Astrocyte of the hippocampus (primary cell): ENCODE data around the gene A1BG.

ENCODE experiments used
- DNase-seq: peaks from one replicate; pipeline ENCODE4 v3.0.0; 2011; ENCODE audit warnings: low read depth, low spot score

The A1BG gene

DNA sequence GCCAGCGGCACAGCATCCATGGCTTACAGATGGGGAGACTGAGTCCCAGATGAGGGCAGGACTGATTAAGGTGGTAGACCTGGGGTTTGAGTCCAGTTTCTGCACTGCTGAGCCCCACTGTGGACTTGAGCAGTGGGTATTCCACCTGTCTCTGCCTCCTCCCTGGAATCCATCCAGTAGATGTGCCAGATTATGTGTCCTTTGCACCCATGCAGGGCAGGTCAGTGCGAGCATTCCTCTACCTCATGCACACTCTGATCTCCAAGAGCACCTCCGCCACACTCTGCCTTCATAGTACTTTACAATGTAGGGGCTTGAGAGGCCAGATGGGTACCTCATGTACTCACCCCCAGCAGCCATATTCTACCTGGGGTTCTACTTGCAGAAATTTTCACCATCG, 16.5 kb downstream of the A1BG start:
- no peak for DNase-seq

DNA sequence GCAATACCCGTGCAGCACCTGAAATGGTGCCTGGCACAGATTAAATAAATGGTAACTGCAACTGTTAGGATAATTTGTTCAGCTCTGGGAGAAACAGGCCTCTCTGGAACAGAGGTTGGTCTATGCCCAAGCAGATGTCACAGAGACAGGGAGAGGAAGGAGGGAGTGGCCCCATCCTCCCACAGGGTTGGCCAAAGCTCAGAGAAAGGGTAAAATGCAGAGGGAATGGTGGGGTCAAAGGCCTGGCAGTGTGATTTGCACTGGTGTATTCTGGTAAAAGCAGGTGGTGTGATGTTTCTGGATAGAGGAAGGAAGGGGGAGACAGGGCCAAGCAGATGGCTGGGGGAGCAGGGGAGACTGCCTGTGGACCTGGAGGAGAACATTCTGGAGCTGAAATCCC, 17.1 kb downstream of the A1BG start:
- no peak for DNase-seq

DNA sequence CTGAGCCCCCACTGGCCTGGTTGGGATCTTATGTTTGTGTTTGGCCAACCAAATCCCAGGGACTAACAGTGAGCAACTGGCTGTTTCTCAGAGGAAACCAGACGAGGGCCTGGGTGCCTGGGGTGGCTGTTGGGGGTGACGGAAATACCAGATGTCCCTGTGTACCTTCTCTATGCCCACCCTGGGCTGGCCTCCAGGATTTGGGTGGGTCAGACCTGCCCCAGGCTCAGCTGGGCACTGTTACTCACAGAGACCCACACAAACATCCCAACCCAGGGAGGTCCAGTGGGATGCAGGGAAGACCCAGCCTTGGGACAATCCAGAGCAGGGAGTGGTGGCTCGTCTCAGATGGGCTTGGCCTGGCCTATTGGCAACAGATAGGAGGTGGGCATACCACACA, 17.7 kb downstream of the A1BG start:
- DNase-seq: no peak

DNA sequence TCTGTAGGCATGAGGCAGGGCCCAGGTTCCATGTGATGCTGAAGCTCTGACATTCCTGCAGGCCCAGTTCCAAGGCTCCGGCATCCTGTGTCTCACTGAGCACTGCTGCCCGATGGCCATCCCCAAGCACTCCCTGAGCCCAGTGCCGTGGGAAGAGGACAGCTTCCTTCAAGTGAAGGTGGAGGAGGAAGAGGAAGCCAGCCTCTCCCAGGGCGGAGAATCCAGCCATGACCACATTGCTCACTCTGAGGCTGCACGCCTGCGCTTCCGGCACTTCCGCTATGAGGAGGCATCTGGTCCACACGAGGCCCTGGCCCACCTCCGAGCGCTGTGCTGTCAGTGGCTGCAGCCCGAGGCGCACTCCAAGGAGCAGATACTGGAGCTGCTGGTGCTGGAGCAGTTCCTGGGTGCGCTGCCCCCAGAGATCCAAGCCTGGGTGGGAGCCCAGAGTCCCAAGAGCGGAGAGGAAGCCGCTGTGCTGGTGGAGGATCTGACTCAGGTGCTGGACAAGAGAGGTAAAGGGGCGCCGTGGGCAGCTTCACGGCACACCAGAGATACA, 18.5 kb downstream of the A1BG start:
- no peak for DNase-seq

DNA sequence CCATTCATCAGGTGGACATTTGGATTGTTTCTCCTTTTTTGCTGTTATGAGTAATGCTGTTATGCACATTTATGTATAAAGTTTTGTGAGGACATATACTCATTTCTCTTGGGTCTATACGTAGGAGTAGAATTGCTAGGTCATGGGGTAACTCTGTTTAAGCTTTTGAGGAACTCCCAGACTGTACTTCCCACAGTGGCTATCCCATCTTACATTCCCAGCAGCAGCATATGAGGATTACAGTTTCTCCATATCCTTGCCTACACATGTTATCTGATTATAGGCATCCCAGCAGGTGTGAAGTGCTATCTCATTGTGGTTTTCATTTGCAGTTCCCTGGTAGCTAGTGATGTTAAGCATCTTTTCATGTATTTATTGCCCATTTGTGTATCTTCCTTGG, 20.6 kb downstream of the A1BG start:
- DNase-seq: no peak

DNA sequence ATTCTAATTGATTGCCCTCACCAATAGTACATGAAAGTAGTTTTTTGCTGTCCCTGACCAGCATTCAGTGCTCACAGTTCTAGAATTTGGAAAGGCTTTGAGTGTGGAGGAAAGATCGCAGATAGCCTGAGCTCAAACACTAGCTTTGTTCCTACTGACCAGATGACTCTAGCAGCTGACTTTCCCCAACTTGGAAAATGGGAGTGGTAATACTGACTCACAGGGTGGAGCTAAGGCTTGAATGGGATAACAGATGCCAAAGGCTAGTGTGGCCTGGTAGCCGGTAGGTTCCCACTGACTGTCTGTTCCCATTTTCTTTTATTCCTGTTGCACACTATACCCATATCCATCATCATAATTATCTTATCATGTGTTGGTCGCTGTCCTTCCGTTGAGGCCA, 22.8 kb downstream of the A1BG start:
- DNase-seq: peak; percentile 70

DNA sequence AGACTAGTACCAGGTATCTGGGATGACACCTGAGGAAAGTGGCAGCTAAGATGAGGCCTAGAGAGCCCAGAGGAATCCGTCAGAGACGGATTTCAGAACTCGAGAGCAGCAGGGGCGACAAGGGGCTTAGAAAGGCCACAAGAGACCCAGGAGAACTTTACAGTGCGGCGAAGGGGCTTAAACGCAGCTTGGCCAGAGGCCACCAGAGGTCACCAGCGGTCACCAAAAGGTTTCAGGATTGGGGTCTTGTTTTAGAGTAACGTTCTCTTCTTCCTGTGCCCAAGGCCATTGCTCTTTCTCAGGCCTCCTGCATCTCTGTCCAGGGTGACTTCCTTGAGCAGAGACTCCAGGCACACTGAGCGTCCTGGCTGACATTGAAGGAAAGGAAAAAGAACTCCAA, 24.3 kb downstream of the A1BG start:
- no peak for DNase-seq

DNA sequence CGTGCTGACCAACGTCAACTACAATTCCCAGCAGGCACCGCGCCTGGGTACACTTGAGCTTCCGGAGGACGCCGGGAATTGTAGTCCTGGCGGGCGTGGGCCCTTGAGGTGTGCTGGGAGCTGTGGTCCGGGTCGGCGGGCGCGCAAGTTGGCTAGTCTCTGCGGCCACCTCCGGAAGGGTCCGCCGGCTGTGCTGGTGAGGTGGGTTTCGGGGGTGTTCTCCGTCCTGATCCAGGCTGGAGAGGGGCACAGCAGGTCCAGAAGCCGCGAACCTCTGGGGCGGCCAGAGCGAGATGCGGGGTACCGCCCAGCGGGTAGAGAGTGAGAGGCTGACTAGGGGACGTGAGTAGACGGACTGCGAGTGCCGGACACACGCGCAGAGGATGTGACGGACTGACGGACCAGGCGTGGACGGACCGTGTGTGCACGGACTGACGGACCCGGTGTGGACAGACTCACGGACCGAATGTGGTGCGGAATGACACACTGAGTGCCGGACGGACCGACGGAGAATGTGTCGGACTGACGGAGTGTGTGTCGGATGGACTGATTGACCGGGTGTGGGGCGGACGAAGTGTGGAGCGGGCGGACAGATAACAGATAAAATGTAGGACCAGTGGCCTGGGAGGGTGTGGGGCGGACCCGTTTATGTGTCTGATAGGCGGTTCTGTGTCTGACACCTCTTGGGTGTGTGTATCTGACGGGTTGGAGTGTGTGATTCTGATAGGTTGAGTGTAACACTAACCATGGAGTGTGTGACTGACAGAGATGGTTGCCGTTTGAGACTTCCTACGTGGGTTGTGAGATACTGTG, 26.2 kb downstream of the A1BG start, which contains the start of gene ZSCAN22:
TSS of gene ZSCAN22 (plus strand) at position 81 of the 813 bp plus-strand sequence. CDS start 7,809 bp downstream, outside the sequence.
- peak; percentile 99 for DNase-seq

DNA sequence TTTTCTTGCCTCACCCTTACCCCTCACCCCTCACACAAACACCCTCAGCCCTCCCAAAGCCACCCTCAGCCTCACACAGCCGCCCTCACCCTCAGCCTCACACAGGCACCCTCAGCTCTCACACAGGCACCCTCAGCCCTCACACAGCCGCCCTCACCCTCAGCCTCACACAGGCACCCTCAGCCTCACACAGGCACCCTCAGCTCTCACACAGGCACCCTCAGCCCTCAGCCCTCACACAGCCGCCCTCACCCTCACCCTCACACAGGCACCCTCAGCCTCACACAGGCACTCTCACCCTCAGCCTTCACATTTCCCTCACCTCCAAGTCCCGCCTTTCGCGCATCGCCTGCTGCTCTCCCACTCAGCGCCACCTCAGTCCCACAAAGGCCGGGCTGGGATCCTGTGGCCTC, 26.8 kb downstream of the A1BG start:
- no peak for DNase-seq

DNA sequence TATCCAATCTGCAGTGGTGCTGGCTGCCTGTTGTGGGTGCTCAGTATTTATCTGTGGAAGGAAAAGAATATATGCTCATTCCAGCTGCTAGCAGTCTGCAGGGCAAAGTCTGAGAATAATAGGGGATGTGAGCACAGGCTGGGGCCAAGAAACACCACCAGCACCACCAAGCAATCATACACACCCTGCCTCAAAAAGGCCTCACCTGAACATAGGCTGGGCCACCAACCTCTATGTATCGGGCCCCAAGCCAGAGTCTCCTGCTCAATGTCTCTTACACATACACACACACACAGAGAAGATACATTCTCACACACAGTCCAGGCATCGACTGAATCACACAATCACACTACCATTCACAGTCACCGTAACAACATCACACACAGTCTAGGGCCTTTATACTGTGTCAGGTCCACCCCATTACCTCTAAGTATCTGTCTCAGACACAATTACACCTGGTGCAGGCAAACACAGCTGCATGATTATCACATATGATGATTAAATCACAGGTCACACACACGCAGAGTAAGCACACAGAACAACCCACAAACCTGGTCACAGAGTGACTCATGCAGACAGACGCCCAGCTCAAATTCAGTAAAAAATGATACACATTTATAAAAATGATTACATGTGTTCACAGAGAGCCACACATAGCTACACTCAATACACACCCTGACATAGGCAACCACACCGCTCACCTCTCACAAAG, 27.8 kb downstream of the A1BG start:
- no peak for DNase-seq

DNA sequence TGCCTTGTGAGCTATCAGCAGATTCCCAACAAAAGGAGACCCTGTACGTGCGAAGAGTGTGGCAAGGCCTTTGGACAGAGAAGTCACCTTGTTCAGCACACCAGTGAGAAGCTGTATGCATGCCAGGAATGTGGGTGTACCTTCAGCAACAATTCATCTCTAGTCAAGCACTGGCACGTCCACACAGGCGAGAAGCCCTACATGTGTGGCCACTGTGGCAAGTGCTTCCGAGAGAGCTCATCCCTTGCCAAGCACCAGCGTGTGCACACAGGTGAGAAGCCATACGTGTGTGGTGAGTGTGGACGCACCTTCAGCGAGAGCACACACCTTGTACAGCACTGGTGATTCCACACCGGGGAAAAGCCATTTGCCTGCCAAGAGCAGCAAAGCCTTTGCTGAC, 34.1 kb downstream of the A1BG start:
- DNase-seq: no peak

DNA sequence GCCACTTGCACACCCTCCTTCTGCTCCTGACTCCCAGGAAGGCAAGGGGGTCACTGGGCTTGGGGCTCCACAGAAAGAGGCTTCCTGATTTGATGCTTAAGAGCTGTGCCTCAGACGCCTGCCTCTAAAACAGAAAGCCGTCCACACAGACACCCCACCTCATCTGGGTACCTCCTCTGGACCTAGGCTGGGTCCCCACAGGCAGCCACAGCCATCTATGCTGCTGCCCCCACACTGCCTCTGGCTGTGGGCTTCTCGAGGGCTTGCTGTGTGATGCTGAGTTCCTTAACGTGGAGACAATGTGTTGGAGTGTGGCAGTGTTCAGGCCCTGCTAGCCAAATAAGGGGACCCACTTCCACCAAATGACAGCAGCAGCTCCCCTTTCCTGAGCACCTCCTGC, 35.0 kb downstream of the A1BG start:
- no peak for DNase-seq

DNA sequence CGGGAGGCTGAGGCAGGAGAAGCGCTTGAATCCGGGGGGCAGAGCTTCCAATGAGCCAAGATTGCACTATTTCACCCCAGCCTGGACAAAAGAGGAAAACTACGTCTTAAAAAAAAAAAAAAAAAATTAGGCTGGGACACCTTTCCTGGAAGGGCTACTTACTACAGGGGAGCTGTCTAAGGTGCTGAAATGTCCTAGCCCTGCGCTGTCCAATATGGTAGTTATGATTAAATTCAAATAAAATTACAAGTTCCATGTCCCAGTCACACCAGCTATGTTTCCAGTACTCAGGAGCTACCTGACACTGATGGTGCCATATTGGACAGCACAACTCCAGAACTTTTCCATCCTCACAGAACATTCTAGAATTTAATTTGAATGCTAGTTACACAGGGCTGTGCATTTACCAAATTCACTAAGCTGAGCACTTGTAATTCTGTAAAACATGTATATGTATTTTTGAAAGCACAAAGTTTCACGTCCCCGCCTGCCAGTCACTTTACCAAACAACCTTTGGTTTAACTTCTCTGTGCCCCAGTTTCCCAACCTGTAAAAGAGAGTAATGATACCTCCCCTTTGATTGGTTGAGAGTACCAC, 35.7 kb downstream of the A1BG start:
- DNase-seq: peak; percentile 69

DNA sequence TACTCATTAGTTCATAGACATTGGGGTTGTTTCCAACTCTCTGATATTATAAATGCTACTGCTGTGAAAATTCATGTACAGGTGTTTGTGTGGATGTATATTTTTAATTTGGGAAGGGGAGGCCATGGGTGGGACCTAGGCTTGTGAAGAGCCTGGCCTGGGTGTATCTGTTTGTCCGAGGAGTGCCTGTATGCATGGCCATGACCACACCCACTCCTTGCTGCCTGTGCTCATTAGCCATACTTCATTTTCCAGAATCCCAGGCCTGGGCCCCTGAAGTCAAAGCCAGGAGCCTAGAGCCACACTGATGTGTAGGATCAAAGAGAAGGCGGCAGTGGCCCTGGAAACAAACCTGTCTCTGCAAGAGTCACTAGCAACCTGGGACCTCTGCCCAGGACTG, 37.7 kb downstream of the A1BG start:
- DNase-seq: no peak

DNA sequence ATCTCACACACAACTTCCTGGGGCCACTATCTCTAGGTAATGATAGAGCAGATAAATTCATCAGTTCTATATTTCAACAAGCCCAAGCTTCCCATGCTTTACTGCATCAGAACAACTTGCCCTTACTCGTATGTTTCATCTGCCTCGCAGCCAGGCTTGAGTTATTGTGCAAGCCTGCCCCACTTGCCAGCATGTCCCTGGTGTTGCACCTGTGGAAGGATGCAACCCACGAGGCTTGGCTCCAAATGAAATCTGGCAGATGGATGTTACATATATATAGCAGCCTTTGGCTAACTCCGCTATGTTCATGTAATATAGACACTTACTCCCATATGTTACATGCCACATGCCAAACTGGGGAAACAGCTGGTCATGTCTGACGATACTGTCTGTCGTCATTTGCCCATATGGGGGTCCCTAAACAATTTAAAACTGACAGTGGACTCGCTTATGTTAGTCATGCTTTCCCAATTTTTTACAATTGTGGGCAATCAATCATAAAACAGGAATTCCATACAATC, 41.9 kb downstream of the A1BG start:
- no peak for DNase-seq

DNA sequence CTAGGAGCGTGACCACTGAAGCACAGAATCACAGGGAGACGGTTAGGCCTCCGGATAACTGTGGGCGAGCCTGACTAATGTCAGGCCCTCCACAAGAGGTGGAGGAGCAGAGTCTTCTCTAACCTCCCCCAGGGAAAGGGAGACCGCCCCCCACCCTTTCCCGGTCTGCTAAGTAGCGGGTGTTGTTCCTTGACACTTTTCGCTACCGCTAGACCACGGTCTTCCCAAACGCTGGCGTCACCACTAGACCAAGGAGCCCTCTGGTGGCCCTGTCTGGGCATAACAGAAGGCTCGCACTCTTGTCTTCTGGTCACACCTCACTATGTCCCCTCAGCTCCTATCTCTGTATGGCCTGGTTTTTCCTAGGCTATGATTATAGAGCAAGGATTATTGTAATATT, 42.6 kb downstream of the A1BG start:
- peak; percentile 11 for DNase-seq

DNA sequence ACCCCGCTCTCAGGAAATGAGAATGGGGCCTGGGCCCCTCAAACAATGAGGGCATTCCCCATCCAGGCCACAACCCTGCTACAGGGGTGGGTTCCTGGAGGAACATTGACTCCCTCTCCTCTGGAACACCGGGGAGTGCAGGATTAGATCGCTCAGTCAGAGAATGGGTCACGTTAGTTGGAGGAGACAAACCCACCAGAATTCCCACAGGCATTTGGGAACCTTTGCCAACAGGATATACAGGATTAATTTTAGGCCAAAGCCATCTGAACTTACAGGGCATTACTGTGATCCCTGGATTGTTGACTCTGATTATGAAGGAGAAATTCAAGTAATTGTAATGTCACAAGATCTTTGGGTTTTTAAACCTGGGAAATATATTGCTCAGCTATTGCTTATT, 45.6 kb downstream of the A1BG start:
- DNase-seq: no peak

DNA sequence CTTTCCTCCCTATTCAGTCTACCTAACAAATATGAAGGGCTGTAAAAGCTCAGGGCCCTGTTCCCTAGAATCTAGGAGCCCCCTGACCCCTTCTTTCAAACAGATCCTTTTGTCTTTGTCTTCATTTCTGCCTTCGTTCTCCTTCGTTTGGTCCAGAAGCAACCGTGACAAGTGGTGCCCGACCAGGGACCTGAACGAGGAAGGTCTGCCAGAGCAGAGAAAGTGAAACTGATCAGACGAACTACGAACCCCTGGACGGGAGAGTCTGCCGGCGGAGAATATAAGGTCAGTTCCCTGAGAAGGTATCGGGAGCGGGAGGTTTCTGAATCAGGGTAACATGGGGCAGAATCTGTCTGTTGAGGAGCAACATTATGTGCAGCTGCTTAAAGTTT, 47.4 kb downstream of the A1BG start:
- DNase-seq: no peak

DNA sequence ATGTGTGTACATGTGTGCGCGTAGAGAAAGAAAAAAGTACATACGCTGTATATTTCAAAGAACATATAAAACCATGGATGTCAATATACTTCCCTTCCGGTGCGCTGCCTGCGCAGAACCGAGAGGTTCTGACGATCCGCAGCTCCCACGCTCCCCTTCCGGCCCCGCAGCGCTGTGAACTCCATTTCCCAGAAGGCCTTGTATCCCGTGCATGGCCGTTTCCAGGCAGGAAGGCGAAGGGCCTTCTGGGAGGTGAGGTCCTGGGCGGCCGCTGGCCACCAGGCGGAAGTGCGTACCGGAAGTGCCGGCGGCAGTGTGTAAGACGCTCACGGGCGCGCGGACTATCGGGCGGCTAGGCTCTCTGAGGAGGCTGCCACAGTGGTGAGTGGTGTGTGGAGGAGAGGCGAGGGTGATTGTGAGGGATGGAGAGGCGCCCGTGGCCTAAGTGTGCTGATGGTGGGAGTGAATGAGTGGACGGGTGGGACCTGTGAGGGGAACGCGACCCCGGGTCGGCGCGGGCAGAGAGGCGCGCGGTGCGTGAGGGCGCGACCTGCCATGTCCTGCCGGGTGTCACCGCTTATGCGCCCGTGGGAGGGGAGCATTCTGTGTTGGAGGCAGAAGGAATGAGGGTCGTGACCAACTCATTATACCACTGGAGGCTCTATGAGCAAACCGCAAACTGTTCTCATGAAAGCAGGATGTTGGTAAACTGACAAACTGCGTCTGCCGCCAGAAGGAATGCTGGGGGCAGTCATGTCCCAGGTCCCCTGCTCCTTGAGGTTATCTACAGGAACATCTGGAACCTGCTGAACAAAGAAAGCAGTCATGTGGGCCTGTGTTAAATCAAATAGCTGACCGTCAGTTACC, 48.0 kb downstream of the A1BG start, which contains the start of gene ERVK3-1:
TSS of gene ERVK3-1 (plus strand) at position 313 of the 867 bp plus-strand sequence. CDS start 6,792 bp downstream, outside the sequence.
- DNase-seq: peak; percentile 99

DNA sequence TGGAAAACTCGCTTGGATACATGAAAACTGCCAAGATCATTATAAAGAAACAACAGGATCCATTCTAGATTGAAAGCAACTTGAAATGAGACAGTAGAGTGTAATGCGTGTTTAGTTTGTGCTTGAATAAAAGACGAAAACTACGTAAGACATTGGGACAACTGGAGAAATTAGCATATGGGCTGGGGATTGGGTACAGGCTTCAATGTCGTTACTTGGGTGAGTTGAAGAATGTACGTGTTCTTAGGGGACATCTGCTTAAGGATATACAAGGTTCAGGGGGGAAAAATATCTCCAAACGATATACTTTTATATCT, 48.6 kb downstream of the A1BG start:
- no peak for DNase-seq

DNA sequence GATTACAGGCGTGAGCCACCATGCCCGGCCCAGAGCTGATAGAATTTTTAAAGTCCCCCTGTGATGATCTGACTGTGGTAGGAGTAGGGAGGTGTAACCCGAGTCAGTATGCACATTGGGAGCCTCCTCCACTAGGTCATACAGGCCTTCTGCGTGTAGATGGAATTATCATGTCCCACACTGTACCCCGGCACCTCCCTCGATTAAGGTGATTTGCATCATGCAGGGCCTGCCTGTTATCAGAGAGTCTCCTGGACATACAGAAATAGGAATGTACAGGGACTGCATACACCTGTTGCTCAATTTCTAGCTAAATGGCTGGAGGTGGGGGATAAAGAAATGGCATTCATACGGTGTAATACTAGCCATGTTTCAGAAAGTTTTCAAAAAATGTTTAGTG, 49.0 kb downstream of the A1BG start:
- no peak for DNase-seq
